ENCODE results near the gene DPRX.
"Not testable (repeated sequence)": the region's sequence is repeated elsewhere in the genome, so short reads cannot be mapped to it uniquely, and the experiment has no call there.

DPRX gene

GRCh38 chr19:53646144-53646543 lies 14.3 kb downstream of the DPRX start:
- DNase-seq (ENCODE audit: low spot score): no peak

GRCh38 chr19:53647350-53647749 lies 15.6 kb downstream of the DPRX start:
- no peak for DNase-seq (ENCODE audit: low spot score)

GRCh38 chr19:53647792-53648191 lies 16.0 kb downstream of the DPRX start:
- DNase-seq (ENCODE audit: low spot score): no peak

- no peak for DNase-seq (ENCODE audit: low spot score)
These were observed 18.2 kb downstream of the DPRX start for GRCh38 chr19:53649746-53650593.

GRCh38 chr19:53652476-53652875 lies 20.7 kb downstream of the DPRX start:
- DNase-seq (ENCODE audit: low spot score): no peak

GRCh38 chr19:53655042-53655665 lies 23.4 kb downstream of the DPRX start:
- DNase-seq (ENCODE audit: low spot score): no peak

GRCh38 chr19:53657330-53657729 lies 25.5 kb downstream of the DPRX start:
- DNase-seq (ENCODE audit: low spot score): no peak

- DNase-seq (ENCODE audit: low spot score): no peak
These were observed 26.0 kb downstream of the DPRX start for GRCh38 chr19:53657778-53658177.

- DNase-seq (ENCODE audit: low spot score): peak; percentile 6
These were observed 27.5 kb downstream of the DPRX start for GRCh38 chr19:53659292-53659691.

- no peak for DNase-seq (ENCODE audit: low spot score)
These were observed 28.8 kb downstream of the DPRX start for GRCh38 chr19:53660584-53660983.

GRCh38 chr19:53662209-53662608 lies 30.4 kb downstream of the DPRX start:
- DNase-seq (ENCODE audit: low spot score): no peak

- no peak for DNase-seq (ENCODE audit: low spot score)
These were observed 32.4 kb downstream of the DPRX start for GRCh38 chr19:53664152-53664551.

GRCh38 chr19:53664760-53665159 lies 33.0 kb downstream of the DPRX start:
- no peak for DNase-seq (ENCODE audit: low spot score)

GRCh38 chr19:53666331-53666730 lies 34.5 kb downstream of the DPRX start:
- DNase-seq (ENCODE audit: low spot score): not testable (repeated sequence)

GRCh38 chr19:53668804-53669203 lies 37.0 kb downstream of the DPRX start:
- not testable (repeated sequence) for DNase-seq (ENCODE audit: low spot score)

GRCh38 chr19:53670345-53670744 lies 38.5 kb downstream of the DPRX start:
- DNase-seq (ENCODE audit: low spot score): no peak

- DNase-seq (ENCODE audit: low spot score): no peak
These were observed 39.9 kb downstream of the DPRX start for GRCh38 chr19:53671663-53672062.

Measured in kidney tubule cell (primary cell).